Bronchus fibroblast of lung (primary cell): Measurements from ENCODE around the gene RAB11FIP3. TPM values are rescaled to one million over a fixed set of nuclear protein-coding genes. Genes with fewer than 3 reads are reported as not detected.

Experiments
- total RNA-seq: library from RNA; depleted of rRNA; stranded (reverse); fragments of >200 nt; gene quantifications from 2 replicates; pipeline ENCODE4 v1.2.3, GENCODE V29; 2015

RAB11FIP3 gene
- total RNA-seq, result 15.3 and 17.5 TPM in 2 replicates

GRCh38 chr16:425082-425718 is at the start of gene RAB11FIP3:
RAB11FIP3 (plus strand) TSS chr16:425649; CDS start chr16:426007, 358 bp downstream.

GRCh38 chr16:381789-382717 is 43.4 kb upstream of the RAB11FIP3 start, which contains the start of gene PGAP6:
PGAP6 (minus strand) TSS chr16:381978; CDS start chr16:381821, 157 bp downstream.

GRCh38 chr16:397135-397661 is 28.3 kb upstream of the RAB11FIP3 start, which contains the start of gene NME4:
NME4 (plus strand) TSS chr16:397199; CDS start chr16:397223, 24 bp downstream.

GRCh38 chr16:401468-402348 is 23.7 kb upstream of the RAB11FIP3 start, which contains the start of gene DECR2:
DECR2 (plus strand) TSS chr16:401885; CDS start chr16:401964, 79 bp downstream.

GRCh38 chr16:527015-527903 is 101.8 kb downstream of the RAB11FIP3 start, which contains the start of gene CAPN15:
CAPN15 (plus strand) TSS chr16:527712; CDS start chr16:546839, 19,127 bp downstream.

GRCh38 chr16:560204-560700 is 134.8 kb downstream of the RAB11FIP3 start, which contains the start of gene PRR35:
PRR35 (plus strand) TSS chr16:560394; CDS start chr16:563295, 2,901 bp downstream.

GRCh38 chr16:566475-567372 is 141.3 kb downstream of the RAB11FIP3 start, which contains the start of gene NHLRC4:
NHLRC4 (plus strand) TSS chr16:567005; CDS start chr16:568048, 1,043 bp downstream.

GRCh38 chr16:569445-570254 is 144.2 kb downstream of the RAB11FIP3 start, which contains the start of gene PIGQ:
PIGQ (plus strand) TSS chr16:569968; CDS start chr16:574075, 4,107 bp downstream.

Other genes starting within 250 kb of the RAB11FIP3 start
- not detected in 2 replicates for gene HBA1, start 249.0 kb upstream of the RAB11FIP3 start, total RNA-seq
- 1.2 and 1.9 TPM in 2 replicates for gene HBQ1, start 245.2 kb upstream of the RAB11FIP3 start, total RNA-seq
- gene LUC7L, start 196.2 kb upstream of the RAB11FIP3 start, total RNA-seq, result 25.6 and 38.5 TPM in 2 replicates
- gene FAM234A, start 190.8 kb upstream of the RAB11FIP3 start, total RNA-seq, result 76.9 and 86.8 TPM in 2 replicates
- gene RGS11, start 149.7 kb upstream of the RAB11FIP3 start, total RNA-seq, result 0.17 and 0.30 TPM in 2 replicates
- gene ARHGDIG, start 145.1 kb upstream of the RAB11FIP3 start, total RNA-seq, result not detected in 2 replicates
- gene PDIA2, start 142.5 kb upstream of the RAB11FIP3 start, total RNA-seq, result 0.17 and 0.45 TPM in 2 replicates
- gene AXIN1, start 72.9 kb upstream of the RAB11FIP3 start, total RNA-seq, result 18.0 and 19.0 TPM in 2 replicates
- gene MRPL28, start 55.1 kb upstream of the RAB11FIP3 start, total RNA-seq, result 186 and 196 TPM in 2 replicates
- 41.5 and 49.5 TPM in 2 replicates for gene PGAP6, start 43.7 kb upstream of the RAB11FIP3 start, total RNA-seq
- gene NME4, start 28.4 kb upstream of the RAB11FIP3 start, total RNA-seq, result 158 and 175 TPM in 2 replicates
- 21.5 and 24.1 TPM in 2 replicates for gene DECR2, start 23.8 kb upstream of the RAB11FIP3 start, total RNA-seq
- 32.6 and 39.8 TPM in 2 replicates for gene CAPN15, start 102.1 kb downstream of the RAB11FIP3 start, total RNA-seq
- not detected in 2 replicates for gene PRR35, start 134.7 kb downstream of the RAB11FIP3 start, total RNA-seq
- gene NHLRC4, start 141.4 kb downstream of the RAB11FIP3 start, total RNA-seq, result 0.50 and 0.59 TPM in 2 replicates
- gene PIGQ, start 144.3 kb downstream of the RAB11FIP3 start, total RNA-seq, result 29.1 and 37.9 TPM in 2 replicates
- gene RAB40C, start 164.4 kb downstream of the RAB11FIP3 start, total RNA-seq, result 18.1 and 22.2 TPM in 2 replicates
- 0.30 and 0.50 TPM in 2 replicates for gene WFIKKN1, start 205.3 kb downstream of the RAB11FIP3 start, total RNA-seq
- gene METTL26, start 210.7 kb downstream of the RAB11FIP3 start, total RNA-seq, result 209 and 228 TPM in 2 replicates
- 21.4 and 23.2 TPM in 2 replicates for gene MCRIP2, start 216.2 kb downstream of the RAB11FIP3 start, total RNA-seq
- gene WDR90, start 223.7 kb downstream of the RAB11FIP3 start, total RNA-seq, result 13.3 and 14.9 TPM in 2 replicates
- gene RHOT2, start 242.5 kb downstream of the RAB11FIP3 start, total RNA-seq, result 56.0 and 63.4 TPM in 2 replicates